CD4-positive, alpha-beta T cell treated with Interferon alpha-2 for 1 hour (primary cell): Measurements from ENCODE around the gene SMARCC2.
A peak's percentile ranks its signal among the peaks of the same experiment; 100 is the strongest.
"Not testable (repeated sequence)": the region's sequence is repeated elsewhere in the genome, so short reads cannot be mapped to it uniquely, and the experiment has no call there.

Source experiments
- DNase-seq, 2 donors: peaks; one replicate each; pipeline ENCODE4 v3.0.0-alpha.2; 2020 to 2022

The SMARCC2 gene

DNA sequence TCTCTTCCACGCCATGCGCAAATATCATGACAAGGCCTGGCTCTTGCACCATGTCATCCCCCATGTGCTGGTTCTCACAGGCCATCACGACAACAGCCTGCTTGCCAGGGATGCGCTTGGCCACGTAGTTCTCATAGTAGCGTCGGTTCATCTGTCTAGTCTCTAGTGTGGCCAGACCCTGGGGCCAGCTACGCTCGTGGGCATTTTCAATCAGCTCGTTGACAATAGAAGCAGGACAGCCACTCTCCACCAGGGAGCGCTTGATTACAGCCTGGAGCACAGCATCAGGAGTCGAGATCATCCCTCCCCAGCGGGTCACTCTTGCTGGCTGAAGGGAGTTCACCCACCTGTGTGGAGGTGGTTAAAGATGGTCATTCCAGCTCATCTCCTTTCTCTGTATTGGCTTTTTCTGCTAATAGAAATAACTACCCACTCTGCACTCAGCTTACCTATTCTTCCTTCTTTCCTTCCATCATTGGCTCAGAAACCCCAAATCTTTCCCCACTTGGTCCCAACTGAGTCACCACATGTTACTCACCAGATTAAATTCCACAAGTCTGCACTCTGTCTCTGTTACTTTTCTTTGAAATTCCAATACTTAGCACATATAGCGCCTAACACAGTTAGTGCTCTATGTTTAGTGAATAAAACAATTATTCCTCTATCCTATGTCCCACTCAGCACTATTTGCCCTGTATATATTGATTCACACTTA lies 17.3 kb upstream of the SMARCC2 start:
- peak; percentile 47 to 52 for DNase-seq

GRCh38 chr12:56205445-56205844 lies 16.2 kb upstream of the SMARCC2 start:
- DNase-seq = peak in 1 of 2 donors; percentile 18

DNA sequence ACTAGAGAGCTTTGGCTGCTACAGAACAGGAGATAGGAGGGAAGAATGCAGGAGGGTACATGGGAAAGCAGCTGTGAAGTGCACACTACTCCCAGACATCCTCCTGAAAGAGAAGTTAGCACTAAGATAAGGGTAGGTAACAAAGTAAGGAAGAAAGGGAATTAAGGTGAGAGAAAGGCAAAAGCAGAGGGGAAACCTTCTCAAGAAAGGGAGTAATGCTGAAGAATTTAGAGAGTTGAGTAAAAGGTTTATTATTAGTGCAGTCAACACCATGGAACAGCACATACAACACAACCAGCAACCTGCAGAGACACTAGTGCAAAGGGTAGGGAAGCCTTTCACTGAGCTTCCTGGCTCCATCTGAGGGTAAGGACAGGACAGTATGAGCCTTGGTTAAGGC lies 15.0 kb upstream of the SMARCC2 start:
- no peak for DNase-seq

DNA sequence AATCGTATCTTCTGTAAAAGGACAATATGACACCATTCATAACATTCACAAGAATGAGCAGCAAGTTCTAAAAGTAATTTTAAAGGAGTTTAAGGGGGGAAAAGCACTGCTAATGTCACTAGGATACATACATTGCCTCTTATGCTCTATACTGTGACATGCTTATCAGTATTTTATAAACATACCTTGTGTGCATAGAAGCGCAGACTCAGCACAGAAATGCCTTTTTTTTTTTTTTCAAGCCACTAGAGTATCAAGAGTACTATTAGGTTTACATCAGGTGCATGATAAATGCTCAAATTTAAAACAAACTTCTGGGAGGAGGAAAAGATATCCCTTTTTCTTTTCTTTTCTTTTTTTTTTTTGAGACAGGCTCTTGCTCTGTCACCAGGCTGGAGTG lies 13.6 kb upstream of the SMARCC2 start:
- DNase-seq = no peak

GRCh38 chr12:56202366-56202765 lies 13.1 kb upstream of the SMARCC2 start:
- no peak for DNase-seq

DNA sequence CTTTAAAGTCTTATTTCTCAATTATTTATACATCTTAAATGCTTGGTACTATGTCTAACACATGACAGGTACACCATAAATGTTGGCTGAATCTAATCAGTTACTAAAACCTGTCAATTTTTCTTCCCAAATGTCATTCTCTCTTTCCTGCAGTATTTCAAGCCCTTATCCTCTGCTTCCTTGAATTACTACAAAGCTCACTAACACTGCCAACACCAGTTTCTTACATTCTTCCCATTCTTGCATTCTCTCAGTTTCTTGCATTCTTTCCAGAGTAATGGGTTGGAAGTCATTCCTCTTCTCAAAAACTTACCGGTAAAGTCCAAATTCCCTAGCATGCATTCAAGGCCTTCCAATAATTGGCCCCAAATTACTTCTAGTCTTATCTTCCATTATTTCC lies 9.6 kb upstream of the SMARCC2 start:
- no peak for DNase-seq

DNA sequence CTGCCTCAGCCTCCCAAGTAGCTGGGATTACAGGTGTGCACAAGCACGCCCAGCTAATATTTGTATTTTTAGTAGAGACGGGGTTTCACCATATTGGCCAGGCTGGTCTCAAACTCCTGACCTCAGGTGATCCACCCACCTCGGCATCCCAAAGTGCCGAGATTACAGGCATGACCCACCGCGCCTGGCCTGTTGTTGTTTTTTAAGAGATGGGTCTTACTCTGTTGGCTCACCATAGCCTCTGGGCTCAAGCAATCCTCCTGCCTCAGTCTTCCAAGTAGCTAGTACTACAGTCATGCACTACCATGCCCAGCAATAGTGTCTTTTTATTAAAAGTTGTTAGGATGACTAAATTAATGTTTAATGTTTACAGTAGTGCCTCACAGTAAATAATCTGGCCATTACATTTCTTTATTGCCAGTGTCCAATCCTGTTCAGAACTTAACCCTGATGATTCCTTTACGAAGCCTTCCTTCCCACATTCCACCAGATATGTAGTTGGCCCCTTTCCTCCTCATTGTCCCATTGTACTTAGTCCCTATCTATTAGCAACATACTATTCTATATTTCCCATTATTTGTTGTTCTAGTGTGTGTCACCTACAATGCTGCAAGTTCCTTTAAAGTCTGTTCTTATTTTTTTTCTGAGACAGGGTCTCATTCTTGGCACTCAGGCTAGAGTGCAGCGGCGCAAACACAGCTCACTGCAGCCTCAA lies 8.8 kb upstream of the SMARCC2 start:
- DNase-seq = no peak

- DNase-seq = not testable (repeated sequence)
Measured at GRCh38 chr12:56196818-56197550, 7.7 kb upstream of the SMARCC2 start.

DNA sequence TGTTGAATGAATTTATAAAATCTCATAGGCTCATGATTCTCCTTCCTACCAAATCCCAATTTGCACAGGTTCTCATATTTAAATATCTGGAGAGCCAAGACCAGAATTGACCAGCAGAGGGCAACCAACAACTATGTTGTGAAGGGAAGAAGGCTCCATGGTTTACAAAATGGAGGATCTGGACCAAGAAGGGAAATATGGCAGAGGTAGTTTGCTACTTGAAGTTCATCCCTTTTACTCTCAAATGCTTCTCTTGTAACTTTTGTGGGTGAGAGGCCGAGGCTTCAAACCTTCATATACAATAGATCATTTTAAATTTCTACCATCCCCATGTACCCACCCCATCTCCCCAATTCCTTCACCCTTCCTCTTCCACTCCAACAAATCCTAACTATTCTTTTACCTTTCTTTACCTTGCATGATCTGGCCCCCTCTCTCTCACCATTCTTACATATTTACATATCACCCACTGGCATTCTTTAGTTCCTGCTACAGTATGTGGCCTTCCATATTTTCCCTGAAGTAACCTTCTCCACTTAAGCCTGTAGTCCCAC lies 3.8 kb upstream of the SMARCC2 start:
- peak; percentile 75 to 87 for DNase-seq

- no peak for DNase-seq
Measured at GRCh38 chr12:56192582-56192981, 3.3 kb upstream of the SMARCC2 start.

- no peak for DNase-seq
Measured at GRCh38 chr12:56190695-56191155, 1.4 kb upstream of the SMARCC2 start.

- DNase-seq = peak; percentile 77 to 86
Measured at GRCh38 chr12:56189918-56190694, 823 bp upstream of the SMARCC2 start.

GRCh38 chr12:56188778-56189098 lies 545 bp downstream of the SMARCC2 start:
- no peak for DNase-seq

DNA sequence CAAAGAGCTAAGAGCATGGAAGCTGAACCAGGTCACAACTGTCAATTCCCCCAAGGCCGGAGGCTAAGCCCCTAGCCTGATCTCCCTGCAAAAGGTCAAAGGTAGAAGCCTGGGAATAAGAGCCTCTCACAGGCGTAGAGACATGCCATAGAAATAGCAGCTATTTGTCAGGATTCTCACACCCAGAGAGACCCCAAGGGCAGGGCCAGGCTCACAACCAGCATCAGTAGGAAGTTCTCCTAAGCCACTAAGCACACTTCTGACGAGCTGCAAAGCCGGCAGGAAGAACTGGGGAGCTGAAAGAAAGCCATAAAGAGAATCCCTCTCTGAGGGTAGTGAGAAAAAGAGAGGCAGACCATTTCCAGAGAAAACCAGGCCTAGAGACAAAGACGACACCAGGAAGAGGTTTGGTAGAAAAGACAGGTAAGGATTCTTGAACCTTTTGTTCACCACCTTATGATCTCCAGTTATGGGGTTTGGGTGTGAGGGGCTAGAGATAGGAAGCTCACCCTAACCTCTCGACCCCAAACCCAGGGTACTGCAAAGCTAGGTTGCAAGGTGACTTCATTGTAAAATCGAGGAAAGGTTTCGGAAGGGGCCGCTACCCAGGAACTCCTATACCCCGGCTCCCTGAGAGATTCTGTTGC lies 1.0 kb downstream of the SMARCC2 start:
- DNase-seq = no peak

- DNase-seq = no peak
Measured at GRCh38 chr12:56186957-56187356, 2.3 kb downstream of the SMARCC2 start.

- no peak for DNase-seq
Measured at GRCh38 chr12:56178347-56178746, 10.9 kb downstream of the SMARCC2 start.

DNA sequence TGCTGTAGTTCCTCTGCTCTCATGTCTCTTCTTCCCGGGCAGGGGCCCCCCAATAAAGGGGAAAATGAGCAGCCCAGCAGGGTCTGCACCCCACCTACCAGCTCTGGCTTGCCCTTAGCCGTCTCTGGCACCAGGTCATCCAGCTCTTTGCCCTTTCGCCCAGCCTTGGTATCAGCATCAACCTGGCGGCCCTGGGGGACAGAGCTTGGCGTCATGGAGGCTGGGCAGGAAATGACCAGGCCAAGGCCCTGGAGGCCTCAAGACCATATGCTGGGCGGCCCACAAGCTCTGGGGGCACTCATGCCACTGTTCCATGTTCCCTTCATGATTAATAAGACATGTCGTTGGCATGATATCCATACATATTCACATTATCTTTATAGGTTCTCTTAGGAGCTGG lies 16.4 kb downstream of the SMARCC2 start:
- DNase-seq = no peak

- DNase-seq = no peak
Measured at GRCh38 chr12:56169229-56169759, 20.0 kb downstream of the SMARCC2 start.

DNA sequence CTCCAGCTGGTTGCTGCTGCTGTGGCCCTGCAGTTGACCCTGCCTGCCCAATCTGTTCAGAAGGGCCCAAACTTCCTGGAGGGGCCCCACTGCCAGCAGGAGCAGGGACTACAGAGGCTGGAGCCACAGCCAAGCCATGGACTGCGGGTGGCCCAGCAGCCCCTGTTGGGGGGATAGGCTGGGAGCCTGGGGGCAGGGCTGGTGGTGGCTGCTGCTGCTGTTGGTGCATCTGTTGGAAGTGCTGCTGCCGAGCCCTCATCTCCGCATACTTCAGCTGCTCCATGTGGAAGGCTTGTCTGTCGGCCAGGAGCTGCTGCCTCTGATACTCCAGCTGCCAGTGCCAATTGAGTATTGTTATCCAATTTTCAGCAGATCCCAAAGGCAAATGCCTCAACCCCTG lies 23.9 kb downstream of the SMARCC2 start:
- no peak for DNase-seq

- DNase-seq = no peak
Measured at GRCh38 chr12:56164345-56164729, 24.9 kb downstream of the SMARCC2 start.

GRCh38 chr12:56163533-56164344 lies 25.5 kb downstream of the SMARCC2 start:
- DNase-seq = no peak
